ENCODE measurements around the gene MYOM3.

Gene MYOM3

GRCh38 chr1:24111996-24112779 is at the start of gene MYOM3:
Gene MYOM3, minus strand, starts transcription at chr1:24112135. Its CDS starts 3,499 bp downstream, at chr1:24108636.
- Mint-ChIP-seq H3K4me3 (no peak within 1 kb of the TSS), H3K27me3 (peaks cover 20% of the 10 kb centered on the region), H3K4me1 (ENCODE audit: low read depth) (peaks cover 3% of the 10 kb centered on the region), H3K36me3 (ENCODE audit: low read depth) (no peaks in the 10 kb centered on the region), H3K27ac (no peak within 1 kb of the TSS), H3K9me3 (no peaks in the 10 kb centered on the region)

DNA sequence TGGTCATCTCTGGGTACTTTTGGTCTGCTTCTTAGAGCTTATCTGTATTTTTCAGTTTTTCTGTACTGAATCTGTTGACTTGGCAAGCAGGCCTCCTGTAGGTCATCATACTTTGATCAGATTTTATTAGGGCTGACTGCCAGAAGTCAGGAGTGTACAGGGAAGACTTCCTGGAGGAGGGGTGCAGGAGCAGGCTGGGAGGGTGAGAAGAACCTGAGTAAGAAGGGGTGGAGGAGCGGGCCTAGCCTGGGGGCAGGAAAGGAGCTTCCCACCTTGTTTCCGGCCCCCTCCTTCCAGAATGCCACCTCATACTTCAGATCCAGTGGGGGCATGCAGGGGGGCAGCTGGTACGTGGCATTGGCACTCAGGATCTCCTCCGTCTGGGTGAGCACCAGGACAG is 49.3 kb upstream of the MYOM3 start:
- no peak overlapping the region for H3K4me3 Mint-ChIP-seq
- no peak overlapping the region for H3K27ac Mint-ChIP-seq
- no peaks in the 10 kb centered on the region for H3K4me1 Mint-ChIP-seq (ENCODE audit: low read depth)
- H3K36me3 Mint-ChIP-seq (ENCODE audit: low read depth), result peaks cover 18% of the 10 kb centered on the region
- no peaks in the 10 kb centered on the region for H3K9me3 Mint-ChIP-seq
- H3K27me3 Mint-ChIP-seq, result no peaks in the 10 kb centered on the region

DNA sequence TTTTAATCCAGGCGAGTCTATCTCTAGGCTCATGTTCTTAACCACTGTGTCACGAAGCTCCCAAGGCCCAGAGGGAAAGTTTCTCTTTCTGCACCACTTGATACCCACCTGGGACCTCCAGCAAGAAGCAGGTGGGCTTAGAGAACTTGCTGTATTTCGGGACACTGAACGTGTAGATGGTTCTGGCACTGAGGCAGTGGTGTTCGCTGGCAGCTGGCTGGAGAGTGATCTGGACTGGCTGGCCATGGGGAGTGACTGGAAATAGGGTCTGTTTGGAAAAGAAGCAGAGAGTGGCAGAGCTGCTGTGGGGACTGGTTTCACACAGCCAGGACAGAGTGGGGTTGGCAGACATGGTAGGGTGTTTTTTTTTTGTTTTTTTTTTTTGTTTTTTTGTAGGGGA is 47.4 kb upstream of the MYOM3 start:
- Mint-ChIP-seq H3K36me3 (ENCODE audit: low read depth) (peaks cover 3% of the 10 kb centered on the region), H3K4me1 (ENCODE audit: low read depth) (no peaks in the 10 kb centered on the region), H3K4me3 (no peak overlapping the region), H3K9me3 (no peaks in the 10 kb centered on the region), H3K27me3 (no peaks in the 10 kb centered on the region), H3K27ac (no peak overlapping the region)

GRCh38 chr1:24157918-24158481 is 46.1 kb upstream of the MYOM3 start:
- Mint-ChIP-seq H3K4me1 (ENCODE audit: low read depth) (no peaks in the 10 kb centered on the region), H3K27me3 (peaks cover 3% of the 10 kb centered on the region), H3K4me3 (no peak overlapping the region), H3K27ac (no peak overlapping the region), H3K36me3 (ENCODE audit: low read depth) (peaks cover 3% of the 10 kb centered on the region), H3K9me3 (no peaks in the 10 kb centered on the region)

DNA sequence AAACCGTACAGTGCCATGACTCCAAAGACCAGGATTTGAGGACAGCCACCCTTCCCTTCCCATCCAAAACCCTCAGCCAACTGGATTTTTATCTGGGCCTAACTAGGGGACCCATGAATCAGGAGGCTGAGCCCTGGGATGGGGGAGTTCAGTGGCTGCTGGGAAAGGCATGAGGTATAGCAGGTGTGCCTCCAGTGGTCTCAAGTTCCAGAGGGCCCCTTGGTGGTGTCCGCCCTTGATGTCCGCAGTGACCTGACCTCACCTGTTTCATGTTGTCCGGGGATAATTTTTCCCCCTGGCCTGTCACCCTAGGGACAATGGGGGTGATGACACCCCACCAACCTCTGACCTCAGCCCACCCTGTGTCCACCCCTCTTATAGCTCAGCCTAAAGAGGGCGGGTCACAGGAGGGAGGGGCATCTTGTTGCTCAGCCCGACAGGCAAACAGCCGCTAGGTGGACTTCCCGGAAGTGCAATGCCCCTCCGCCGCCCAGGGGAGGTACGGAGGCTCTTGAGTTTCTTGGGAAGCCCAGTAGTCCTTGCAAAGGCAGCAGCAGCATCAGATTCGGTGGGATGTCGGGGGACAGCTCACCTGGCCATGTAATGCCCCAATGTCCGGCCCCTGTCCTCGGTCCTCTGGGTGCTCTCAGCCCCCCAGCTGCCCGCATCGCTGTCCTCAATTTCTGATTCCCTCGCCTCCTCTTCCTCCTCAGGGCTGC is 44.8 kb upstream of the MYOM3 start:
- no peak overlapping the region for H3K27ac Mint-ChIP-seq
- H3K4me1 Mint-ChIP-seq (ENCODE audit: low read depth), result no peaks in the 10 kb centered on the region
- no peaks in the 10 kb centered on the region for H3K9me3 Mint-ChIP-seq
- peaks cover 3% of the 10 kb centered on the region for H3K36me3 Mint-ChIP-seq (ENCODE audit: low read depth)
- peaks cover 12% of the 10 kb centered on the region for H3K27me3 Mint-ChIP-seq
- H3K4me3 Mint-ChIP-seq, result no peak overlapping the region

DNA sequence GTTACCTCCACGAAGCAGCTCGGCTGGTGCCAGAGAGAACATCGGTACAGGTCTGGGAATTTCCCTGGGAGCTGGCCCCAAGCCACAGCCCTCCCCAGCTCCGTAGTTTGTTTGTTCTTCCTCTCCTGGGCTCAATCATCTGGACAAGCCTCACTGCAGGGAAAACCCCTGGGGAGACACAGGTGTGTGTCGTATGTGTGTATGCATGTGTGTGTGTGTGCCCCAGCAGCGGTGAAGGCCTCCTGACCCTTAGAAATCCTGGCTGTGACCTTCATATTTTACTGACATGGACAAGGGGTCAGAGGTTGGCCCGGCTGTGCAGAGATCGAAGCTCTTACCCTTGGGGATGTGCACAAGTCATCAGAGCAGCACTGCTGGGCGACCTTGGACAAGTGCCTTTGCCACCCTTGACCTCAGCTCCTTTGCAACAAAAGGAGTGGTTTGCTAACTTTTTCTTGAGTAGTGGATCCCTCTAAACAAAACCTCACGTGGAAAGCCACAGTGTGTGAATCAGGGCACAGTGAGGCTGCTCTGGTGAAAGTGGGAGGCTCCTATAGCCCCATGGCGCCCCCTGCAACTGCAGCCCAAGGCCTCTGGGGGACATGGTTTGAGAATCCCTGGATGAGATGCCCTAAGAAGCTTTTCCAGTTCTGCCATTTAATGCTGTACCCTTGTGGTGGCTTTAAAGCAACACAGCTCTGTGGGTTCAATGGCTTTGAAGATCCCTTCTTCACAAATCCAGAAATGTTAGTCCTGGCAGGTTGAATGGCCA is 43.3 kb upstream of the MYOM3 start:
- Mint-ChIP-seq H3K27ac (no peak overlapping the region), H3K36me3 (ENCODE audit: low read depth) (peaks cover 3% of the 10 kb centered on the region), H3K27me3 (peaks cover 27% of the 10 kb centered on the region), H3K4me3 (no peak overlapping the region), H3K4me1 (ENCODE audit: low read depth) (peaks cover 12% of the 10 kb centered on the region), H3K9me3 (no peaks in the 10 kb centered on the region)

DNA sequence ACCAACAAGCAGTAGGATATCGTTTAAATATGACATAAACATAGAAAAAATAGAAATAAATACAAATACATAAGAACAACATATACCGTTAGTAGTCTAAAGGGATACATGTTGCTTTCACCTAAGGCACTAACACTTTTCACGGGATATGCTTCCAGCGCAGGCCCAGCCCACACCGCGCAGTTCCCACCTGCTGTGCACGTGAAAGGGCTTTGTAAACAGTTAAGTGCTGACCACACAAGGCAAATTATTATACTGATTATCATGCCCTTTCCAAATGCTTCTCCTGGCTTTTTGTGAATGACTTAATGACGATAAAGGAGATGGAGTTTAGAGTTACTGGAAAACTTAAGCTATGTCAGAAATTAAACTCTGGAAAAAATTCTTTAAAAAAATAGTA is 42.3 kb upstream of the MYOM3 start:
- Mint-ChIP-seq H3K27ac (no peak overlapping the region), H3K36me3 (ENCODE audit: low read depth) (peaks cover 3% of the 10 kb centered on the region), H3K4me3 (no peak overlapping the region), H3K4me1 (ENCODE audit: low read depth) (peaks cover 20% of the 10 kb centered on the region), H3K27me3 (peaks cover 34% of the 10 kb centered on the region), H3K9me3 (no peaks in the 10 kb centered on the region)

DNA sequence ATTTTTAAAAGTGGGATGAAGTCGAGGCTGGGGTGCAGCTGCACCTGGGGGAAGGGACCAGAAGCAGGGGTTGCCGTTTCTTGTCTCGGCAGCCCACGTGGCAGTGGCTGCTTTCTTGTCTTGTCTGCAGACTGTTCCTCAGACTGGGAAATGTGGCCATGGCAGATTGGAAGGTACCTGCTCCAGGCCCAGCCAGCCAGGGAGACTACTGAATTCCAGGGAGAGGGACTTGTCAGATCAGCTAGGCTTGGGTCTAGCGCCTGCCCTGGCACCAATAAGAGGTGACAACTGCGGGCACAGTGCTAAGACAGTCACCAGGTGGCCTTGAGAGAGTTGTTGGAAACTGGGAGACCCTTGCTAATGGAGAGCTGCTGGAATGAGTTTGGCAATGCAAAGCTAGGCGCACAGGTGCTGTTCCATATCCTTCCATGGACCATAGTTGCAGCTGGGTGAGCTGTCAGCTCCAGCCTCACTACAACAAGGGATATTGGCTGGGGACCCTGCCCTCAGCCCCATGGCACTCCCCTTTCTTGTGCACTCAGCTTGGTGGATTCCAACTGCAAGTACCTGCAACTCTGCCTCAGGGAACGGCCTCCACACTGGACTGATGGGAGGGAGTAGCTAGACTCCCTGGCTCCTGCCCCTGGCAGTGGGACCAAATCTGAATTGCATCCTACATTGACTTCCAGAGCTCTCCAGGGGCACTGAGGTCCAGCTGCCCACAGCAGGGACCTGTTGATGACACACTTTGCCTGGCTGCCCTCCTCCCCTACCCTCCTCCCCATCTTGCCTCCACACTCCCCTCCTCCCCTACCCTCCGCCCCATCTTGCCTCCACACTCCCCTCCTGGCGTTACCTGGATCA is 40.9 kb upstream of the MYOM3 start:
- H3K36me3 Mint-ChIP-seq (ENCODE audit: low read depth), result peaks cover 3% of the 10 kb centered on the region
- H3K9me3 Mint-ChIP-seq, result no peaks in the 10 kb centered on the region
- H3K4me1 Mint-ChIP-seq (ENCODE audit: low read depth), result peaks cover 20% of the 10 kb centered on the region
- no peak overlapping the region for H3K27ac Mint-ChIP-seq
- peaks cover 44% of the 10 kb centered on the region for H3K27me3 Mint-ChIP-seq
- H3K4me3 Mint-ChIP-seq, result no peak overlapping the region

GRCh38 chr1:24151175-24151533 is 39.2 kb upstream of the MYOM3 start:
- Mint-ChIP-seq H3K4me1 (ENCODE audit: low read depth) (peaks cover 20% of the 10 kb centered on the region), H3K4me3 (no peak overlapping the region), H3K36me3 (ENCODE audit: low read depth) (no peaks in the 10 kb centered on the region), H3K27me3 (peaks cover 47% of the 10 kb centered on the region), H3K27ac (no peak overlapping the region), H3K9me3 (no peaks in the 10 kb centered on the region)

GRCh38 chr1:24150234-24151174 is 38.6 kb upstream of the MYOM3 start:
- no peak overlapping the region for H3K27ac Mint-ChIP-seq
- H3K4me1 Mint-ChIP-seq (ENCODE audit: low read depth), result peaks cover 20% of the 10 kb centered on the region
- H3K4me3 Mint-ChIP-seq, result peak overlapping the region; percentile 71
- peaks cover 47% of the 10 kb centered on the region for H3K27me3 Mint-ChIP-seq
- no peaks in the 10 kb centered on the region for H3K36me3 Mint-ChIP-seq (ENCODE audit: low read depth)
- H3K9me3 Mint-ChIP-seq, result no peaks in the 10 kb centered on the region

DNA sequence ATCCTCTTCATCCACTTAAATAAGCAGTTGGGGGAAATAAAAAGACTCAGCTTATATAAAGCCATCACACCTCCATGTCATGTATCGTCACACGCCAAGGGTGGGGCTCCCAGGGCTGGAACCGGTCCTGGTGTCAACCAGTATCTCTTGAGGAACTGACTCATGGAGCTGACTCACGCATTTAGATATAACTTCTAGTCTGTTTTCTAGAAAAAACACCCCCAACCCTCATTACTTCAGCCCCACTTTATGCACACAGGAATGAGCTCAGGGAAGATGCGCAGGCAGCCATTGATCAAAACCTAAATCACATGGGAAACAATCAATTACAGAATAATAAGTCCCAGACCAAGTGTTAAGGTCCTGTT is 37.9 kb upstream of the MYOM3 start:
- no peak overlapping the region for H3K27ac Mint-ChIP-seq
- H3K9me3 Mint-ChIP-seq, result no peaks in the 10 kb centered on the region
- H3K36me3 Mint-ChIP-seq (ENCODE audit: low read depth), result no peaks in the 10 kb centered on the region
- peak overlapping the region; percentile 71 for H3K4me3 Mint-ChIP-seq
- H3K4me1 Mint-ChIP-seq (ENCODE audit: low read depth), result peaks cover 20% of the 10 kb centered on the region
- H3K27me3 Mint-ChIP-seq, result peaks cover 47% of the 10 kb centered on the region

DNA sequence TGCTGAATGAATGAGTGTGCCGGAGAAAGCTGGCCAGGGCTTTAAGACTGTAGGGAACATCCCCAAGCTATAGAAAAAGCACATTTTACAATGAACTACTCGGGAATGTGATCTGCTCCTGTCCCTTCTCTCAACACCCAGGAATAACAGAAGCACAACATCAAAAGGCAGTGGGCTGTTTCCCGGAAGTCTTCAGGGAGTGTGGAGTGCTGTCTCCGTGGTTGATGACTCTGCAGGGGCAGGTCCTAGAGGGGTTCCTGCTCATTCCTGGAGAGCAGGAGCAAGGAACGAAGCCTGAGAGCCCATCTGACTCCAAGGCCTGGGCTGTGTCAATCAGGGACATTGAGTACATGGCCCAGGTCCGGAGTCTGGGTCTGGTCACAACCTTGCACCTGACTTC is 35.9 kb upstream of the MYOM3 start:
- no peaks in the 10 kb centered on the region for H3K9me3 Mint-ChIP-seq
- H3K4me1 Mint-ChIP-seq (ENCODE audit: low read depth), result peaks cover 20% of the 10 kb centered on the region
- H3K36me3 Mint-ChIP-seq (ENCODE audit: low read depth), result no peaks in the 10 kb centered on the region
- no peak overlapping the region for H3K4me3 Mint-ChIP-seq
- H3K27me3 Mint-ChIP-seq, result peaks cover 48% of the 10 kb centered on the region
- no peak overlapping the region for H3K27ac Mint-ChIP-seq

GRCh38 chr1:24147194-24147593 is 35.3 kb upstream of the MYOM3 start:
- H3K9me3 Mint-ChIP-seq, result no peaks in the 10 kb centered on the region
- peaks cover 20% of the 10 kb centered on the region for H3K4me1 Mint-ChIP-seq (ENCODE audit: low read depth)
- no peaks in the 10 kb centered on the region for H3K36me3 Mint-ChIP-seq (ENCODE audit: low read depth)
- H3K27ac Mint-ChIP-seq, result no peak overlapping the region
- peaks cover 45% of the 10 kb centered on the region for H3K27me3 Mint-ChIP-seq
- no peak overlapping the region for H3K4me3 Mint-ChIP-seq

Data from stimulated activated naive CD8-positive, alpha-beta T cell treated with anti-CD3 and anti-CD28 coated beads, Interleukin-15, Interleukin-2, amounts not matched to agents 100 ng/mL and 50 ng/mL, for 24 hours (primary cell).